ENCODE results near the gene PBX3.

DNA sequence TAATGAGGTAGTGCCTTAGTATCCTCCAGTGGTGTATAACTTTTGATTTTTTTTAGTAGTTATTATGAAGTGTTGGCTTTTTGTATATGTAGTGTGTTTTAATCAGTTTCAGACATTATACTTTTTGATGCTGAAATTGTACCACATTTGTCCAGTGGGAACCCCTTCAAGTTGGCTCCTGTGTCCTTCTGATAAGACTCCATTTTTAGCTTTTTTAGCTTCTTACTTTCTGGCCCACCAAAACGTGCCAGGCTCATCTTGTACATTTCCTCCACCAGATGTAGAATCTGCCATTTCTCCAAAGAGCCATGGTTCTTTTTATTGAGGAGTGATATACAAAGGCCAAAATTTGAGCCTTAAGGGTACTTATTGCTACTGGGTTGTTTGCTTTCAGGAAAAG, 84.4 kb downstream of the PBX3 start:
- TF ChIP-seq, protein P1, sequence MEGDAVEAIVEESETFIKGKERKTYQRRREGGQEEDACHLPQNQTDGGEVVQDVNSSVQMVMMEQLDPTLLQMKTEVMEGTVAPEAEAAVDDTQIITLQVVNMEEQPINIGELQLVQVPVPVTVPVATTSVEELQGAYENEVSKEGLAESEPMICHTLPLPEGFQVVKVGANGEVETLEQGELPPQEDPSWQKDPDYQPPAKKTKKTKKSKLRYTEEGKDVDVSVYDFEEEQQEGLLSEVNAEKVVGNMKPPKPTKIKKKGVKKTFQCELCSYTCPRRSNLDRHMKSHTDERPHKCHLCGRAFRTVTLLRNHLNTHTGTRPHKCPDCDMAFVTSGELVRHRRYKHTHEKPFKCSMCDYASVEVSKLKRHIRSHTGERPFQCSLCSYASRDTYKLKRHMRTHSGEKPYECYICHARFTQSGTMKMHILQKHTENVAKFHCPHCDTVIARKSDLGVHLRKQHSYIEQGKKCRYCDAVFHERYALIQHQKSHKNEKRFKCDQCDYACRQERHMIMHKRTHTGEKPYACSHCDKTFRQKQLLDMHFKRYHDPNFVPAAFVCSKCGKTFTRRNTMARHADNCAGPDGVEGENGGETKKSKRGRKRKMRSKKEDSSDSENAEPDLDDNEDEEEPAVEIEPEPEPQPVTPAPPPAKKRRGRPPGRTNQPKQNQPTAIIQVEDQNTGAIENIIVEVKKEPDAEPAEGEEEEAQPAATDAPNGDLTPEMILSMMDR (IDR thresholded peaks at IDR 0.05; ENCODE audit: low read depth, low read length, missing input control) = no peak
- TF ChIP-seq, protein P2, sequence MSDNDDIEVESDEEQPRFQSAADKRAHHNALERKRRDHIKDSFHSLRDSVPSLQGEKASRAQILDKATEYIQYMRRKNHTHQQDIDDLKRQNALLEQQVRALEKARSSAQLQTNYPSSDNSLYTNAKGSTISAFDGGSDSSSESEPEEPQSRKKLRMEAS (IDR thresholded peaks at IDR 0.05) = no peak
- TF ChIP-seq GABPA (IDR thresholded peaks at IDR 0.05 in 1 of 2, conservative IDR thresholded peaks at IDR 0.05 in 1 of 2) (no peak), RAD21 (IDR thresholded peaks at IDR 0.05) (no peak), YY1 (IDR thresholded peaks at IDR 0.05) (no peak), RXRA (IDR thresholded peaks at IDR 0.05) (no peak), EGR1 (IDR thresholded peaks at IDR 0.05; ENCODE audit: low read depth in 2 of 2) (no peak)
- TF ChIP-seq, protein P3, sequence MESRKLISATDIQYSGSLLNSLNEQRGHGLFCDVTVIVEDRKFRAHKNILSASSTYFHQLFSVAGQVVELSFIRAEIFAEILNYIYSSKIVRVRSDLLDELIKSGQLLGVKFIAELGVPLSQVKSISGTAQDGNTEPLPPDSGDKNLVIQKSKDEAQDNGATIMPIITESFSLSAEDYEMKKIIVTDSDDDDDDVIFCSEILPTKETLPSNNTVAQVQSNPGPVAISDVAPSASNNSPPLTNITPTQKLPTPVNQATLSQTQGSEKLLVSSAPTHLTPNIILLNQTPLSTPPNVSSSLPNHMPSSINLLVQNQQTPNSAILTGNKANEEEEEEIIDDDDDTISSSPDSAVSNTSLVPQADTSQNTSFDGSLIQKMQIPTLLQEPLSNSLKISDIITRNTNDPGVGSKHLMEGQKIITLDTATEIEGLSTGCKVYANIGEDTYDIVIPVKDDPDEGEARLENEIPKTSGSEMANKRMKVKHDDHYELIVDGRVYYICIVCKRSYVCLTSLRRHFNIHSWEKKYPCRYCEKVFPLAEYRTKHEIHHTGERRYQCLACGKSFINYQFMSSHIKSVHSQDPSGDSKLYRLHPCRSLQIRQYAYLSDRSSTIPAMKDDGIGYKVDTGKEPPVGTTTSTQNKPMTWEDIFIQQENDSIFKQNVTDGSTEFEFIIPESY (IDR thresholded peaks at IDR 0.05) = no peak
